K562 (cell line): ENCODE measurements around the gene TRAK1. TPM values are rescaled to one million over a fixed set of nuclear protein-coding genes. Genes with fewer than 3 reads are reported as not detected.
"Not testable (repeated sequence)": the region's sequence is repeated elsewhere in the genome, so short reads cannot be mapped to it uniquely, and the experiment has no call there.

ENCODE experiments used
- ATAC-seq: fragments of 200-7000 bp; cut with Tn5 transposase; 3 replicates; pipeline ENCODE4 v1.9.1; 2020; ENCODE audit warnings: moderate library complexity
- BruUV-seq: library from RNA; stranded (reverse); fragments of 400-500 nt; replicated peaks from 2 replicates; lab custom pipeline; 2021; lab: Mats Ljungman, UMichigan
- CTCF ChIA-PET: fragments of 300-600 bp; formaldehyde crosslinking; extraction: SDS; loops from one replicate; lab custom pipeline; 2021; ENCODE audit warnings: low intra/inter-chr PET ratio; lab: Yijun Ruan, JAX
- POLR2A ChIA-PET: fragments of 300-600, 350-650 bp; sonication (Branson Sonifier 250); formaldehyde crosslinking; extraction: SDS; loops from one replicate; lab custom pipeline; 2021; ENCODE audit warnings: antibody characterized with exemption, inconsistent platforms; lab: Yijun Ruan, JAX
- DNase-seq, 4 experiments: peaks; one replicate each; pipeline versions ENCODE4 v3.0.0 to v3.0.0-alpha.2; 2011 to 2018; ENCODE audit warnings: low spot score in 3 of 4, mixed read lengths in 3 of 4; ENCODE audit errors: extremely low read depth in 1 of 4
- FAIRE-seq: peaks from 2 replicates; lab custom pipeline; 2011; peaks lifted over from hg19 to GRCh38; lab: Jason Lieb, UNC
- H2AFZ ChIP-seq: 2 replicates; pipeline ENCODE4 v1.6.0; 2011; ENCODE audit warnings: low read depth, low read length, control low read depth, inconsistent platforms
- H3K27ac ChIP-seq: fragments of 200-600 bp; 3 replicates; pipeline ENCODE4 v1.8.0; 2011; ENCODE audit warnings: low read depth, mild to moderate bottlenecking, control low read depth, inconsistent platforms, low read length, moderate library complexity, mixed read lengths; ENCODE audit errors: extremely low read depth
- H3K27me3 ChIP-seq, 2 experiments: fragments of 300-600 bp in 1 of 2; 2 replicates in 1 of 2; 3 replicates in 1 of 2; pipeline versions ENCODE4 v1.6.0 to v1.8.0; 2011; ENCODE audit warnings: inconsistent platforms in 2 of 2, low read length in 2 of 2, mild to moderate bottlenecking in 1 of 2, mixed read lengths in 1 of 2, moderate library complexity in 1 of 2; ENCODE audit not compliant: control insufficient read depth in 2 of 2, insufficient read depth in 2 of 2
- H3K36me3 ChIP-seq: fragments of 300-600 bp; 3 replicates; pipeline ENCODE4 v1.8.0; 2011; ENCODE audit warnings: mild to moderate bottlenecking, low read length, inconsistent platforms; ENCODE audit not compliant: control insufficient read depth, insufficient read depth
- H3K4me1 ChIP-seq, 2 experiments: fragments of 200-600 bp in 1 of 2; replicated peaks in 1 of 2; 2 replicates in 1 of 2; 3 replicates in 1 of 2; pipeline versions ENCODE4 v1.5.1 to v1.8.0; 2011; ENCODE audit warnings: inconsistent platforms in 2 of 2, low read length in 2 of 2, mild to moderate bottlenecking in 1 of 2, mixed read lengths in 1 of 2, moderate library complexity in 1 of 2; ENCODE audit not compliant: control insufficient read depth in 2 of 2, insufficient read depth in 2 of 2
- H3K4me2 ChIP-seq: 2 replicates; pipeline ENCODE4 v1.6.1; 2011; ENCODE audit warnings: low read length, control low read depth, inconsistent platforms, mixed read lengths; ENCODE audit not compliant: insufficient read depth
- H3K4me3 ChIP-seq: fragments of 200-600 bp; sonication (generic), shearing (Covaris generic); 2 replicates; pipeline ENCODE4 v1.5.1; 2016; ENCODE audit warnings: control low read depth, inconsistent platforms
- H3K79me2 ChIP-seq: fragments of 200-600 bp; 3 replicates; pipeline ENCODE4 v1.8.0; 2011; ENCODE audit warnings: low read length, inconsistent platforms; ENCODE audit not compliant: control insufficient read depth, insufficient read depth
- H3K9ac ChIP-seq, 2 experiments: 2 replicates each; pipeline versions ENCODE4 v1.6.0 to v1.6.1; 2011; ENCODE audit warnings: low read depth in 2 of 2, low read length in 2 of 2, control low read depth in 1 of 2, inconsistent platforms in 1 of 2, mild to moderate bottlenecking in 1 of 2, mixed read lengths in 1 of 2; ENCODE audit not compliant: insufficient read depth in 1 of 2
- H3K9me1 ChIP-seq: one replicate; pipeline ENCODE4 v1.6.0; 2011; ENCODE audit warnings: inconsistent platforms, mild to moderate bottlenecking, low read length, moderate library complexity; ENCODE audit not compliant: control insufficient read depth, insufficient read depth
- H3K9me3 ChIP-seq: replicated peaks from 2 replicates; pipeline ENCODE4 v1.5.1; 2011; ENCODE audit warnings: low read depth, low read length, inconsistent platforms; ENCODE audit not compliant: control insufficient read depth, insufficient read depth
- H4K20me1 ChIP-seq: replicated peaks from 2 replicates; pipeline ENCODE4 v1.6.1; 2011; ENCODE audit warnings: low read length, inconsistent platforms, mixed read lengths; ENCODE audit not compliant: control insufficient read depth, insufficient read depth
- EP400 ChIP-seq: fragments of 450-650 bp; IDR thresholded peaks from 2 replicates; pipeline ENCODE4 v1.6.1; 2017; ENCODE audit warnings: antibody characterized with exemption, mild to moderate bottlenecking, moderate library complexity
- KDM4B ChIP-seq, 2 experiments: fragments of 450-650 bp in 1 of 2; sonication (generic) in 1 of 2; IDR thresholded peaks; 2 replicates each; pipeline ENCODE4 v1.6.1; 2016 to 2017; ENCODE audit warnings: borderline replicate concordance in 2 of 2, antibody characterized with exemption in 1 of 2, low read depth in 1 of 2, mild to moderate bottlenecking in 1 of 2
- NFE2 ChIP-seq: IDR thresholded peaks from 2 replicates; pipeline ENCODE4 v1.6.1; 2014; ENCODE audit warnings: antibody characterized with exemption, low read depth
- NFYB ChIP-seq: IDR thresholded peaks from 2 replicates; pipeline ENCODE4 v1.6.1; 2011; ENCODE audit warnings: mild to moderate bottlenecking, moderate library complexity; ENCODE audit not compliant: insufficient read length; ENCODE audit errors: extremely low read depth
- POLR3A ChIP-seq: IDR thresholded peaks from 2 replicates; pipeline ENCODE4 v1.6.1; 2011; ENCODE audit warnings: borderline replicate concordance, mild to moderate bottlenecking, moderate library complexity; ENCODE audit not compliant: insufficient read length, insufficient read depth; ENCODE audit errors: extremely low read depth
- RBM39 ChIP-seq: fragments of 200-400 bp; formaldehyde crosslinking; optimal IDR thresholded peaks from 2 replicates; pipeline ENCODE3; 2018; ENCODE audit warnings: low read depth, low read length
- ZNF197 ChIP-seq: fragments of 200-800 bp; sonication (Bioruptor generic); IDR thresholded peaks from 2 replicates; pipeline ENCODE4 v1.6.1; 2016; ENCODE audit warnings: low read depth, missing genetic modification characterization, missing compliant biosample characterization
- ZNF282 ChIP-seq: sonication (generic); formaldehyde crosslinking; IDR thresholded peaks from 2 replicates; pipeline ENCODE4 v1.8.1; 2023; ENCODE audit warnings: missing genetic modification reagents
- WGBS: fragments of 100-300 bp; shearing (Covaris generic); methylation state at CpG from one replicate; pipeline ENCODE4 v1.1.6; 2016; ENCODE audit warnings: low coverage, mixed read lengths; ENCODE audit not compliant: insufficient coverage; ENCODE audit errors: missing lambda C conversion rate; 5-methylcytosine and 5-hydroxymethylcytosine counted together
- in situ Hi-C: fragments of 300-500 bp; cut with MboI; formaldehyde crosslinking; loops from 4 replicates; pipeline ENCODE4 v1.15.0; 2018; ENCODE audit warnings: inconsistent platforms, mixed read lengths
- intact Hi-C: fragments of 100-400 bp; cut with micrococcal nuclease; formaldehyde crosslinking; loops from 2 replicates; pipeline ENCODE4 v1.14.2; 2022
- polyA plus RNA-seq, 8 experiments: library from polyadenylated mRNA; depleted of rRNA in 4 of 8; stranded (reverse) in 5 of 8; unstranded in 3 of 8; fragments of >200 nt; fragmentation: Nextera tagmentation in 2 of 8; fragmentation: Illumina TruSeq in 1 of 8; extraction: Ambion mirVana in 2 of 8; extraction: Trizol in 1 of 8; gene quantifications; 2 replicates each; pipeline versions ENCODE4 v1.2.1 to v1.2.3, GENCODE V29; 2011 to 2014; ENCODE audit warnings: inconsistent platforms in 1 of 8, missing spikeins in 1 of 8
- total RNA-seq, 7 experiments: library from RNA; depleted of rRNA in 6 of 7; stranded (reverse); fragments of >200 nt in 6 of 7; fragmentation: Illumina TruSeq in 2 of 7; extraction: Trizol in 2 of 7; gene quantifications; 2 replicates each; pipeline versions ENCODE4 v1.2.1 to v1.2.3, GENCODE V29; 2011 to 2021; ENCODE audit warnings: low replicate concordance in 1 of 7
- TF ChIP-seq, protein P1 (sequence below): fragments of 450-650 bp; formaldehyde crosslinking; conservative IDR thresholded peaks from 2 replicates; pipeline ENCODE4 v1.4.0; 2022; ENCODE audit warnings: mild to moderate bottlenecking, missing genetic modification characterization
- TF ChIP-seq, protein P2 (sequence below): fragments of 450-650 bp; IDR thresholded peaks from one replicate; pipeline ENCODE4 v1.6.1; 2018; ENCODE audit warnings: mild to moderate bottlenecking, moderate library complexity; ENCODE audit not compliant: partially characterized antibody
- TF ChIP-seq, protein P3 (sequence below): fragments of 250-450 bp; sonication (Bioruptor Pico); IDR thresholded peaks from 2 replicates; pipeline ENCODE4 v1.4.0; 2020

Gene TRAK1
- total and polyA plus RNA-seq, 9 of the 15 experiments (the other 6 are each of a cell fraction or from before 2014, with no cell fraction given), result 5.3 to 28.5 (median 17.5) TPM

DNA sequence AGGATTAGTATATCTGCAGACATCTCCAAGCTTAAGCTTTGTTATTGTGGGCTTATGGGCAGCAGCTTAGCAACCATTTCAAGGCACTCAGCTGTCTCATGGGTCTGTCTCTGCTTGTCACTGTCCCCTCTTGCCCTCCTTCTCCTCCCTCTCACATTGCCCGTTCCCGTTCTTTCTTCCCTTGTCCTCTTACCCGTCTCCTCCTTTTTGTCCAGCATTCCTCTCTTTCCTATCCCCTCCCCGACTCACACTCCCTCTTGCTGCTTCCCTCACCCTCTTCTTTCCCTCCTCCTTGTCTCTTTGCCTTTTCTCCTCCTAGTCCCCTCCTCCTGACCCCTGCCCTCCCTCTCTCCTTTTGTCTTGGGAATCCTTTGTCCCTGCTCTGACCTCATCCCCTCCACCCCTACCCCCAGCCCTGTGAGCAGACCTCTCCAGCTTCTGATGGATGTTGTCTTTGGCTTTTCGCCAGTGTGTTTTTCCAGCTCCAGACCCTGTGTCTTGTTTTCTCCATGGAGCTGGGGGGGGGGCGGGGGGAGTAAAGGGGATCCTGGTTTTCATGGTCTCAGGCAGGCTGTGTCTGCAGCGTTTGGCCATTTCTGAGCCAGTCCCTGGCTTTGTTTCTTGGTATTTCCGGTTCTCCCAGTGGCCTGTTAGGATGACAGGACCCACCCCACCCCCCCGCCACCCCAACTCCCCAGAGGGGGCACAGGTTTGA lies 47.9 kb upstream of the TRAK1 start (continued):
- TF ChIP-seq, protein P1, sequence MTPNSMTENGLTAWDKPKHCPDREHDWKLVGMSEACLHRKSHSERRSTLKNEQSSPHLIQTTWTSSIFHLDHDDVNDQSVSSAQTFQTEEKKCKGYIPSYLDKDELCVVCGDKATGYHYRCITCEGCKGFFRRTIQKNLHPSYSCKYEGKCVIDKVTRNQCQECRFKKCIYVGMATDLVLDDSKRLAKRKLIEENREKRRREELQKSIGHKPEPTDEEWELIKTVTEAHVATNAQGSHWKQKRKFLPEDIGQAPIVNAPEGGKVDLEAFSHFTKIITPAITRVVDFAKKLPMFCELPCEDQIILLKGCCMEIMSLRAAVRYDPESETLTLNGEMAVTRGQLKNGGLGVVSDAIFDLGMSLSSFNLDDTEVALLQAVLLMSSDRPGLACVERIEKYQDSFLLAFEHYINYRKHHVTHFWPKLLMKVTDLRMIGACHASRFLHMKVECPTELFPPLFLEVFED, result peak; percentile 81; the same call in 1 of the 2 replicates
- TF ChIP-seq POLR3A, result no peak
- TF ChIP-seq, all 486 proteins: peak for 12

DNA sequence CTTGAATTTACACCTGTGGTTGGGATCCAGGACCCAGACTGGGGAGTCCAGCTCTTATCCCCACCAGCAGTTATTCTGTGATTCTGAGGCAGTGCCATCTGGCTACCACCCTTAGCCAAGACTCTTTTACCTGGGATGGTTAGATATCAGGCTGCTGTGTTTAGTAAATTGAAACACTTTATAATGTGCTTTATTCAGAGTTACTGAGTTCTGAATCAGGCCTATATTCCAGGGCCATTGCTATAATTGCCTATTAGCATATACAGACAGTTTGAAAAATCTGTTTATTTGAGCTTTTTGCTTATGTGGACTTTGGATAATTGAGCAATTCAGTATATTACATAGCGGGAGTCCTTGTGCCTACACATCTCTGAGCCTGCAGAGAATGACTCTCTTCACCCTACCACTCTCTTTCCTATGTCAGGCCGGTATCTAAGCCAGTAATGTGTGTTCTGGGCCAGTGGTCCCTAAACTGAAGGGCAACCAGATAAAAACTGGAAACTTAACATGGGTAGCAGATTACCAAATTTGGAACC lies 45.4 kb upstream of the TRAK1 start:
- Histone ChIP-seq H3K4me2 (no peak overlapping the region), H3K27ac (no peak overlapping the region)
- 58% methylated on average over 2 of the region's 2 CpGs for WGBS

DNA sequence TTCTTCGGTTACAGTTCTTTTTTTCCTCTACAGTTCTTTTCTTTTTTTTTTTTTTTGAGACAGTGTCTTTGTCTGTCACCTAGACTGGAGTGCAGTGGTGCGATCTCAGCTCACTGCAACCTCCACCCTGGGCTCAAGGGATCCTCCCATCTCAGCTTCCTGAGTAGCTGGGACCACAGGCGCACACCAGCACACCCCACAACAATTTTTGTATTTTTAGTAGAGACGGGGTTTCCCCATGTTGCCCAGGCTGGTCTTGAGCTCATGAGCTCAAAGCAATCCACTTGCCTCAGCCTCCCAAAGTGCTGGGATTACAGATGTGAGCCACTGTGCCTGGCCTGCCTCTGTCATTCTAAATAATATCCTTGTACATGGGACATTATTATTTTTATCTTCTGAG lies 42.6 kb upstream of the TRAK1 start:
- H3K4me3 ChIP-seq, H3K4me2 ChIP-seq, DNase-seq, H2AFZ ChIP-seq, H3K27me3 ChIP-seq, H3K27ac ChIP-seq, H3K36me3 ChIP-seq, BruUV-seq, H3K4me1 ChIP-seq, CTCF ChIA-PET, H3K9me3 ChIP-seq, intact Hi-C loops, FAIRE-seq, H3K9ac ChIP-seq, in situ Hi-C loops, H3K9me1 ChIP-seq: not testable (repeated sequence)
- ATAC-seq, result 0 out of 3 replicates have a peak, but pooled peaks have one; percentile 13
- POLR2A ChIA-PET, result interaction anchor here (1.5 kb wide), 1 partner anchor 12 kb away, joined by 3 read pairs; no protein-coding TSS in a partner anchor
- Histone ChIP-seq H3K79me2 (peaks cover 30% of the 10 kb centered on the region; the same call in 2 of the 3 replicates), H4K20me1 (peaks cover 24% of the 10 kb centered on the region)
- 57% methylated on average over 3 of the region's 4 CpGs for WGBS

More for the DNA sequence above, 45.4 kb upstream of the TRAK1 start:
- Histone ChIP-seq H3K4me3 (no peak overlapping the region), H3K79me2 (peaks cover 36% of the 10 kb centered on the region), H2AFZ (no peak overlapping the region), H3K4me1 (peaks cover 6 to 8% of the 10 kb centered on the region in 2 experiments; a peak in 4 of 5 replicates), H3K27me3 (no peaks in the 10 kb centered on the region), H3K9me1 (no peaks in the 10 kb centered on the region), H3K9me3 (no peaks in the 10 kb centered on the region), H3K36me3 (no peaks in the 10 kb centered on the region), H3K9ac (no peak overlapping the region), H4K20me1 (peaks cover 7% of the 10 kb centered on the region; the same call in 1 of the 2 replicates)
- FAIRE-seq (peak; percentile 68), DNase-seq (no peak)
- BruUV-seq, result no TSS peak
- in situ Hi-C loops (no loop called here), intact Hi-C loops (no loop called here)
- ChIA-PET POLR2A (interaction anchor here (0.7 to 1.3 kb wide), 4 partner anchors 20 to 31 kb away, joined by 3 to 4 read pairs (median 3); no protein-coding TSS in a partner anchor), CTCF (no interaction called here)
- no peak for TF ChIP-seq KDM4B (IDR thresholded peaks at IDR 0.05; ENCODE audit: borderline replicate concordance in 2 of 2, low read depth in 1 of 2)
- TF ChIP-seq NFE2, result no peak
- no peak for TF ChIP-seq NFYB
- TF ChIP-seq ZNF197, result no peak
- no peak for TF ChIP-seq EP400
- TF ChIP-seq RBM39, result no peak
- no peak for TF ChIP-seq ZNF282 (CRISPR knock-in tag)
- TF ChIP-seq, protein P2, sequence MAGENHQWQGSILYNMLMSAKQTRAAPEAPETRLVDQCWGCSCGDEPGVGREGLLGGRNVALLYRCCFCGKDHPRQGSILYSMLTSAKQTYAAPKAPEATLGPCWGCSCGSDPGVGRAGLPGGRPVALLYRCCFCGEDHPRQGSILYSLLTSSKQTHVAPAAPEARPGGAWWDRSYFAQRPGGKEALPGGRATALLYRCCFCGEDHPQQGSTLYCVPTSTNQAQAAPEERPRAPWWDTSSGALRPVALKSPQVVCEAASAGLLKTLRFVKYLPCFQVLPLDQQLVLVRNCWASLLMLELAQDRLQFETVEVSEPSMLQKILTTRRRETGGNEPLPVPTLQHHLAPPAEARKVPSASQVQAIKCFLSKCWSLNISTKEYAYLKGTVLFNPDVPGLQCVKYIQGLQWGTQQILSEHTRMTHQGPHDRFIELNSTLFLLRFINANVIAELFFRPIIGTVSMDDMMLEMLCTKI, result no peak
- TF ChIP-seq, protein P3, sequence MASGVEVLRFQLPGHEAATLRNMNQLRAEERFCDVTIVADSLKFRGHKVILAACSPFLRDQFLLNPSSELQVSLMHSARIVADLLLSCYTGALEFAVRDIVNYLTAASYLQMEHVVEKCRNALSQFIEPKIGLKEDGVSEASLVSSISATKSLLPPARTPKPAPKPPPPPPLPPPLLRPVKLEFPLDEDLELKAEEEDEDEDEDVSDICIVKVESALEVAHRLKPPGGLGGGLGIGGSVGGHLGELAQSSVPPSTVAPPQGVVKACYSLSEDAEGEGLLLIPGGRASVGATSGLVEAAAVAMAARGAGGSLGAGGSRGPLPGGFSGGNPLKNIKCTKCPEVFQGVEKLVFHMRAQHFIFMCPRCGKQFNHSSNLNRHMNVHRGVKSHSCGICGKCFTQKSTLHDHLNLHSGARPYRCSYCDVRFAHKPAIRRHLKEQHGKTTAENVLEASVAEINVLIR (CRISPR knock-in tag), result no peak
- TF ChIP-seq, all 486 proteins: peak for 0
- no peak for ATAC-seq
